Fibroblast of gingiva (primary cell): Measurements from ENCODE around the gene DPM2.

ENCODE experiments used
- DNase-seq: peaks from one replicate; pipeline ENCODE4 v3.0.0-alpha.2; 2011; ENCODE audit warnings: low read depth

The DPM2 gene

DNA sequence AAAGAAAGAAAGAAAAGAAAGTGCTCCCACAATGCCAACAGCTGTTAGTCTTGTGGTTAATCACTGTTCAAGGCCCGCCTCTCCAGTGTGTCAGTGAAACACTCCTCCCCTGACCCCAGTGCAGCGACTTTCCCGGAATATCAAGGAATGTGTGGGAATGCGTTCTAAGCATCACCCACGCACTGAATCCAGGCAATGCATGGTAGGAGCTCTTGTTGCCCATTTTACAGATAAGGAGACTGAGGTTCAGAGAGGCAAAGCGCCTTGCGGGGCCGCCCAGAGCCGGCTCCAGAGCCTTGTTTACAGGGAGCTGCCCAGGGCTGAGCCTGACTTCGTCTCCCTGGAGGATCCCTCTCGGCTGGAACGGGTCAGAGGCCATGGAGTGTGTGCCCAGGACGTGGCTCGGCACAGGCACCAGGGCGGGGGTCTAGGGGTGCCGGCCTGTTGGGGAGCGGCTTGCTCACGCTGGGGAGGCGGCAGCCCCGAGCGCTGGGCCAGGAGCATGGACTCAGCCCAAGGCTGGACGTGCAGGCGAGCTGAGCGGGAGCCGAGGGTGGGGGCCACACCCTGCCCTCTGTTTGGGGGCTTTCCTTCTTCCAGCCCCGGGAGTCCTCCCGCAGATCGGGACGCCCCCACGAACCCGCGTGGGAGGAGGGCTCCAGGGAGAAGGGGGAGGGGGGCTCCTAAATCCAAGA is 39.1 kb downstream of the DPM2 start:
- peak; percentile 89 for DNase-seq

DNA sequence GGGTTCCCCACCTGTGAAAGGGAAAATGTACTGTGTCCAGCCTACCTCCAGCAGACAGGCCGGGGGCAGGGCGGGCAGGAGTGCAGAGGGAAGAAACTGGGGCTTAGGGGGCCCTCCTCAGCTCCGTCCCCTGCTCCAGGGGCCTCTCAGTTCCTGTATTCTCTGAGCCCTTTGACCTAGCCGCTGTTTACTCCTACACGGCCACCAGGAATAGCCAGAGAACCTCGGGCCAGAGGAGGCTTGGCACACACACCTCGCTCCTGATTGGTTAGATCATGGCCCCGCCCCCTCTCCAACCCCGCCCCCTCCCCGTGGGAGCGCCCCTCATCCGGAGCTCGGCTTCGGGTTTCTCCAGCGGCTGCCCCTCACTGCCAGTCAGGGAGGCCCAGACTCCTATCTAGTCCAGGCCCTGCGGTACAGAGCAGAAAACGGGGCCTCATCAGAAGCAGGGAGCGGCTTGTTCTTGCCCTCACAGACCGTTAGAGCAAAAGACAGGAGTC is 40.4 kb downstream of the DPM2 start:
- DNase-seq = peak; percentile 80

DNA sequence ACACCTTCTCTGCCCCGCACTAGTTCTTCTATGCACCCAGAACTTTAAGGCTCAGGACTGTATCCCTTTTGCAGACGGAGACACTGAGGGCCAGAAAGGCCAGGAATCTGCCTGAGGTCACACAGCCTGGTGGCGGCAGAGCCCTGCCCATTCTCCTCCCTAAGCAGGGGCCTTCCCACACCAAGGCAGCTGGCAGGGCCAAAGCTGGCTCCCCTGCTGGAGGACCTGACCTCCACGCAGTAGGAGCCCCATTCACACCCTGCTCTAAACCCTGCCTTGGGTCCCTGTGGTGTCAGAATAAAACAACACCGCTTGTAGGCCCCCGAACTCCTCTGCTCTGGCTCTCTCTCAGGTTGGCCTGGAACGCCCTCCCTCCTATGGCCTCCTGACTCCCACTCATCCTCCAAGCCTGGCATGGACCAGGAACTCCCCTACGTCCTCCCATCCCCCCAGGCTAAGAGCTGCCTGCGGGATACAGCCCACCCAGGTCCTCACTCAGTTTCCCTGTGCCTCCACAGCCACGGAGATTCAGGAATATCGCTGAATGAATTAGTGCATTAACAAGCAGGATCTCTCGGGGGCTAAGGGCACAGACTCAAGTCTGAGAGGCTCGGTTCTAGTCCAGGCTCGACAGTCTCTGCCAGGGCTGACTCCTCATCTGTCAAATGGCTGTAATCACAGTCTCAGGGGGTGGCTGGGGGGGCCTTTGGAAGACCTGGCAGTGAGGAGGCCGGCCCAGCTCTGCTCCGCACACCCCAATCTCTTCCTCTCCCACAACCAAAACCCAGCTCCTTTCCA is 41.1 kb downstream of the DPM2 start:
- DNase-seq = no peak

DNA sequence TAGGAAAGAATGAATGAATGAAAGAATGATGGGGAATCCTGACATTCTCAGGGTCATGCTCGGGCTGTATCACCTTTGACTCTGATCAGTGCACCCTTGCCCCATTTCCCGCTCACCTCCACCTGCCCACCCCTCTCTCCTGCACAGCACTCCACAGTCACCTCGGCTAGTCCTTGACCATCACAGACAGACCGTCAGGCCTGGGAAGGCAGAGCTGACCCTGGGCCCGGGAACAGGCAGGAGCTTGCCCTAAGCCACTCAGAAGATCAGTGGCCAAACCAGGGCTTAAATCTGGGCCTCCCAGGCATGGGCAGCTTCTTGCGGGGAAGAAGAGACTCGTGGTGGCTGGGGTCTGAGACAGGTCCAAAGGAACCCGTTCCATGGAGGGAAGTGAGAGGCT is 41.8 kb downstream of the DPM2 start:
- DNase-seq = no peak

DNA sequence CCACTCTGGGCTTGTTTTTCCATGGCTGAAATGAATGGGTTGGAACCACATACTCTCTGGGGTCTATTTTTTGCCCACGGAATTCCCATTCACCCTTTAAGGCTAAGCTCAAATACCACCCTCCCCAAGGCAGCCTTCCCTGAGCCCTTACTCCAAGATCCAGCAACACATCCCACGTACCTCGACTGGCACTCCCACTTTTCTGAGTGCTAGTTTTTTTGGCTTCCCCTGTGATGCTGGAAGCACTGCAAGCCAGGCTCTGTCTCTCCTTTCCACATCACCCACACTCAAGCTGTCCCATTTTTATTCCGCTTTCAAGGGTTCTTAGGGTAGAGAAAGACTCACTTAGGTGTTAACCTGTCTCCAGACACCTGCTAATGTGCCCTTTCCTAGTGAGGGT is 44.3 kb downstream of the DPM2 start:
- no peak for DNase-seq

DNA sequence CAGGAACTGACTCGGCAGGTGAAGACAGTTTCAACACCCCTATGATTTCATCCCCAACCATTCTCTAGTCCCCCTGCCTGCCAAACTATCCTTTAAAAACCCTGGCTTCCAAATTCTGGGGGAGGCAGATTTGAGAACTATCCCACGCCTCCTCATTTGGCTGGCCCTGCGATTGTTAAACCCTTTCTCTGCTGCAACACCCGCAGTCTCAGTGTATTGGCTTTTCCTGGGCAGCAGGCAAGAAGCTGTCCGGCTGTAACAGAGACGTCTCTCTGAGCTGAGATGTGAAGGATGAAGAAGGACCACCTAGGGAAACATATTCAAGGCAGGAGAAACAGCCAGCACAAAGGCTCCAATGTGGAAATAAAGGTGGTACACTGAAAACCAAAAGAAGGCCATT is 44.8 kb downstream of the DPM2 start:
- DNase-seq = no peak

DNA sequence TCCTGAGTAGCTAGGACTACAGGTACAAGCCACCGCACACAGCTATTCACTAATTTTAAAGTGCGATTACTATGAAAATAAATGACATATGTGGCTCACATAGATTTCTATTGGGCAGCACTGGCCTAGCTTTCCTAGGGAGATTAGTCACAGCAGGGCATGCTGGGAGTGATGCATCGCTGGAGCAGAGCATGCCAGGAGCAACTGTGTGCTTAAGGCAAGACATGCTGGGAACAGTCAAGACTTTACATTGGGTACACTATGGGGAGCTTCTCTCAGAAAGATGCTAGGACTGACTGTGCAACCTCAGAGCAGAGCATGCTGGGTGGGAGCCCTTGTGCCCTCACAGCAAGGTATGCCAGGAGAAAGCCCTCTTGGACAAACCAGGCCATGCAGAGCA is 47.6 kb downstream of the DPM2 start:
- no peak for DNase-seq

DNA sequence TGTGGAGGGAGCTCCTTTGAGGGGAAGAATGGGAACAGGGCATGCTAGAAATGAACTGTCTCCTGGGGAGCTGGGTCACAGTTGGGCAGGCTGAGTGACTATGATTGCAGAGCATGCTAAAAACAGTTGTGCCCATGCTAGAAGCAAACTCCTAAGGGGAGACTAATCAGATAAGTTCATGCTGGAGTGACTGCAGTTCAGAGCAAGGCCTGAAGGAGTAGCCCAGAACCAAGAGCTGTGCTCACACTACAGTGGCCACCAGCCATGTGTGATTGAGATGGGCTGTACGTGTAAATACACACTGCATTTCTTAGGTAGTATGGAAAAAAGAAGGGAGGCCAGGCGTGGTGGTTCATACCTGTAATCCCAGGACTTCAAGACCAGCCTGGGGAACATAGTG is 49.9 kb downstream of the DPM2 start:
- DNase-seq = no peak

DNA sequence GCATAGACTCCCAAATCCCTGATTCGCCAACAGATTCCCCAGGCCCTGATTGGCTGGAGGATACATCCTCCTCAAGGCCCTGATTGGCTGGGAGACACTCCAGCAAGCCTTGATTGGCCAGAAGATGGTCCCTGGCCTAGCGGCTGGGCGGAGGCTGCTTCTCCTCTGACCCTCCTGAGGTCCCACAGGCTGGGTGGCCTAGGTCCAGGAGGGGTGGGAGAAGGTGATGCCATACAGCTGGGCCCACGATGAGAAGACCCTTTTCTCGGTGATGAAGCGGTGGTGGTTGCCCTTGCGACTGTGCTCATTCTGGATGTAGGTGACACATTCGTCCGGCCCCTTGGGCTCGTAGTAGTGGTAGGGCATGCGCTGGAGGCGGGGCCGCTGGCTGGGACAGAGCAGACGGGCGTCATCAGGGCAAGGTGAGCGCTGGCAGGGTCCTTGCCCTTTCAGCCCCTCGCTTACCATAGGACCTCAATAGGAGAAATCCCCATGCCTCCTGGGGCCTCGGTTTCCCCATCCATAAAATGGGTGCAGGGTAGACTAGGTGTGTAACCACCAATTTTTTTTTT is 51.2 kb downstream of the DPM2 start:
- DNase-seq = no peak

DNA sequence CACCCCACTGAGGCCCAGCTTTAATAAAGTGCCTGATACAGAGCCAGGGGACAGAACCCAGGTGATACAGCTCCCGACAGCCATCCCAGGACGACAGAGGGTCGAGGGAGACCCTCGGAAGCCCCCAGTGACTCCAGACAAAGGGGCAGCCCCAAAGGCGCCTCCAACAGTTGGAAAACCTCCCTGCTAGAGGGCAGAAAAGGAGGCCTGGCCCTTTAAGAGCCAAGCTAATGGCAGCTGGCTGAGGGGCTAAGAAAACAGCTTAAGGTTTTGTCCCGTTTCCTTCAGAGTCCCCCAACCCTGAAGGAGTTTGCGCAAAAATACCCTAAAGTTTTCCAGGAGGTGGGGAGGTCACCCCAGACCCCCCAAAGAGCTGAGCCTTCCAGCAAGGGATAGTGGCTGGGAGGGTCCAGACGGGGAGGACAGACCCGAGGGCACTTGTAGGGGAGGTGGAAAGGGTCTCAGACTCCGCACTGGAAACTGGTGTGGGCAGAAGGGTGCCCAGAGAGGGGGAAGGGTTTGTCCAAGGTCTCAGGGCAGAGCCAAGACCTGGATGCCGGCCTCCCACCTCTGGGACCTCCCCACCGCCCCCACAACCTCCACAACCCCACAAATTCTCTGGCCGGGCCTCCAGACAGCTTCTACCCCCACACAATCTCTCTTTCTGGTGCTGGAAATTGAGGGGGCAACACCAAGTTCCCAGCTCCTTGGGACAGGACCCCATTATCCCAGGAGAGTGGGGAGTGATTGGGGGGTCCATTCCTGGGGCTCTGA is 52.0 kb downstream of the DPM2 start:
- DNase-seq = no peak
